Measurements from ENCODE around the gene LRRC23.

LRRC23 gene

DNA sequence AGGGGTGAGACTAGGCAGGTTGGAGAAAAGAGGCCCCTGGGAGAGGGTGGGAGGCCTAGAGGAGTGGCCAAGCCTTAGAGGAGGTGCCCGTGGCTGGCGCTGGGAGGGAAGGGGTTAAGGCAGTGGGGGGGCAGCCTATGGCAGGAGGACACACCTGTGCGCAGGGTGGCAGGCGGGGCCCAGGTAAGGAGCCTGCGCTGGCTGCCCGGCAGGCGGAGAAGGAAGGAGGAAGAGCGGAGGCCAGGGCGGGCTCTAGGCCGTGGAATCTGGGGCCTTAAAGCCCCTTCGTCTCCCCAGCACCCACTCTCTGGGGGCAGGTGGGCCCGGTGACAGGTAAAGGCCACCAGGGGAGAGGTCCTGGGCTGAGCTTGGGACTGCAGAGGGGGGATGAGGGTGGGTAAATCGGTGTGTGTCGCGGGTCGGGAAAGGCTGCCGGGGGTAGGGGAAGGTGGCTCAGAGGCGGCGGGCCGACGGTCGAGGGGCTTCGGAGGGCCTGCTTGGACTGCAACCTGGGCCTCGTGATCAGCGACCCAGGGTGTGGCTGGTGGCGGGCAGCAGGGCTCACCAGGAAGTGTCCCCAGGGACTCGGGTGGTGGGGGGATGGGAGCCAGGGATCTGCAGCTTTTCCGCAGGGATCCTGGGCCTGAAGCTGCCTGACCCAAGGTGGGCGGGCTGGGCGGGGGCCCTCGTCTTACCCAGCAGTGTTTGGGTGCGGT is 58.6 kb downstream of the LRRC23 start:
- peak overlapping the region; percentile 95 for H3K27ac ChIP-seq
- peak; percentile 75 for DNase-seq (ENCODE audit: low read depth, low spot score)

All from epithelial cell of prostate (primary cell).